GM10248 (cell line): ENCODE data around the gene OR13A1.
"Not testable (repeated sequence)": the region's sequence is repeated elsewhere in the genome, so short reads cannot be mapped to it uniquely, and the experiment has no call there.

Source experiments
- CTCF ChIA-PET: fragments of 300-600 bp; sonication (Branson Sonifier 250); formaldehyde crosslinking; extraction: SDS; loops from one replicate; lab custom pipeline; 2021; ENCODE audit warnings: antibody characterized with exemption; lab: Yijun Ruan, JAX
- POLR2A ChIA-PET: fragments of 350-650 bp; sonication (Branson Sonifier 250); formaldehyde crosslinking; extraction: SDS; loops from one replicate; lab custom pipeline; 2020; ENCODE audit warnings: antibody characterized with exemption; lab: Yijun Ruan, JAX
- DNase-seq: peaks from one replicate; pipeline ENCODE4 v3.0.0; 2012; ENCODE audit errors: extremely low spot score
- CTCF ChIP-seq: IDR thresholded peaks from 2 replicates; pipeline ENCODE4 v1.5.1; 2012; ENCODE audit warnings: mild to moderate bottlenecking, low read depth; ENCODE audit errors: extremely low read depth, missing control alignments, control extremely low read depth

OR13A1 gene

GRCh38 chr10:45274364-45274763 is 41.0 kb downstream of the OR13A1 start:
- CTCF ChIA-PET: no interaction called here
- POLR2A ChIA-PET: no interaction called here

GRCh38 chr10:45267777-45268176 is 47.6 kb downstream of the OR13A1 start:
- DNase-seq, POLR2A ChIA-PET: not testable (repeated sequence)
- CTCF ChIA-PET: interaction anchor here (1.3 kb wide), 1 partner anchor 10 kb away, joined by 4 read pairs; no protein-coding TSS in a partner anchor

More at GRCh38 chr10:45274364-45274763, 41.0 kb downstream of the OR13A1 start:
- no peak for TF ChIP-seq CTCF
- no peak for DNase-seq

GRCh38 chr10:45265996-45266395 is 49.4 kb downstream of the OR13A1 start:
- TF ChIP-seq CTCF: no peak
- POLR2A ChIA-PET: no interaction called here
- DNase-seq: no peak
- CTCF ChIA-PET: interaction anchor here (1.4 to 1.5 kb wide), 2 partner anchors 16 to 31 kb away, joined by 5 read pairs; no protein-coding TSS in a partner anchor

GRCh38 chr10:45261946-45262345 is 53.5 kb downstream of the OR13A1 start:
- ChIA-PET POLR2A (no interaction called here), CTCF (interaction anchor here (0.6 to 2.1 kb wide), 3 partner anchors 9 to 27 kb away, joined by 3 to 9 read pairs (median 6); no protein-coding TSS in a partner anchor)
- TF ChIP-seq CTCF: no peak
- no peak for DNase-seq

- ChIA-PET CTCF (interaction anchor here (1.9 kb wide), 1 partner anchor 8 kb away, joined by 6 read pairs; no protein-coding TSS in a partner anchor), POLR2A (no interaction called here)
- TF ChIP-seq CTCF: no peak
- DNase-seq: no peak
Measured at GRCh38 chr10:45261243-45261775, 54.1 kb downstream of the OR13A1 start.

- CTCF ChIA-PET, DNase-seq, POLR2A ChIA-PET: not testable (repeated sequence)
Measured at GRCh38 chr10:45260635-45261034, 54.8 kb downstream of the OR13A1 start.

GRCh38 chr10:45259786-45260495 is 55.5 kb downstream of the OR13A1 start:
- POLR2A ChIA-PET, DNase-seq, CTCF ChIA-PET: not testable (repeated sequence)

- TF ChIP-seq CTCF: no peak
- no peak for DNase-seq
- POLR2A ChIA-PET: no interaction called here
- CTCF ChIA-PET: interaction anchor here (1.2 to 1.6 kb wide), 2 partner anchors 8 to 10 kb away, joined by 4 to 8 read pairs; no protein-coding TSS in a partner anchor
Measured at GRCh38 chr10:45257600-45257999, 57.8 kb downstream of the OR13A1 start.
